GM23338 (cell line): Measurements from ENCODE around the gene TMEM256.

ENCODE experiments used
- CREB1 ChIP-seq: fragments of 250-450 bp; sonication (Bioruptor Pico); IDR thresholded peaks from 2 replicates; pipeline ENCODE4 v1.5.0; 2020; ENCODE audit warnings: low read depth, mild to moderate bottlenecking, moderate library complexity
- EZH2 ChIP-seq: fragments of 200-600 bp; sonication (generic); IDR thresholded peaks from one replicate; pipeline ENCODE4 v1.8.0; 2017; ENCODE audit warnings: antibody characterized with exemption, mild to moderate bottlenecking, low read depth; ENCODE audit not compliant: unreplicated experiment
- EZH2phosphoT487 ChIP-seq: fragments of 200-600 bp; sonication (generic); IDR thresholded peaks from one replicate; pipeline ENCODE4 v1.8.1; 2018; ENCODE audit warnings: antibody characterized with exemption; ENCODE audit not compliant: unreplicated experiment
- JUNB ChIP-seq: IDR thresholded peaks from one replicate; pipeline ENCODE4 v1.6.1; 2016; ENCODE audit warnings: antibody characterized with exemption; ENCODE audit not compliant: unreplicated experiment
- NANOG ChIP-seq: IDR thresholded peaks from 2 replicates; pipeline ENCODE4 v1.6.1; 2016; ENCODE audit warnings: antibody characterized with exemption, borderline replicate concordance
- POLR2AphosphoS5 ChIP-seq: IDR thresholded peaks from 2 replicates; pipeline ENCODE4 v1.6.1; 2016; ENCODE audit warnings: antibody characterized with exemption, low read depth
- REST ChIP-seq: IDR thresholded peaks from one replicate; pipeline ENCODE4 v1.6.1; 2018; ENCODE audit warnings: antibody characterized with exemption; ENCODE audit not compliant: unreplicated experiment
- ZNF114 ChIP-seq: fragments of 250-450 bp; sonication (Bioruptor Pico); IDR thresholded peaks from 2 replicates; pipeline ENCODE4 v1.5.0; 2020; ENCODE audit warnings: mild to moderate bottlenecking, moderate library complexity
- ZNF331 ChIP-seq: fragments of 250-450 bp; sonication (Bioruptor Pico); IDR thresholded peaks from 2 replicates; pipeline ENCODE4 v1.5.0; 2020; ENCODE audit warnings: low read depth, mild to moderate bottlenecking, moderate library complexity
- ZNF462 ChIP-seq: fragments of 250-450 bp; sonication (Bioruptor Pico); IDR thresholded peaks from 2 replicates; pipeline ENCODE4 v1.5.0; 2020; ENCODE audit warnings: mild to moderate bottlenecking, moderate library complexity
- TF ChIP-seq, protein P1 (sequence below), 2 experiments: fragments of 200-600 bp in 1 of 2; sonication (generic) in 1 of 2; conservative IDR thresholded peaks; 2 replicates each; pipeline versions ENCODE4 v1.5.1 to v1.6.1; 2016 to 2017; ENCODE audit warnings: antibody characterized with exemption in 2 of 2, low read depth in 2 of 2, mild to moderate bottlenecking in 2 of 2, moderate library complexity in 1 of 2

DNA sequence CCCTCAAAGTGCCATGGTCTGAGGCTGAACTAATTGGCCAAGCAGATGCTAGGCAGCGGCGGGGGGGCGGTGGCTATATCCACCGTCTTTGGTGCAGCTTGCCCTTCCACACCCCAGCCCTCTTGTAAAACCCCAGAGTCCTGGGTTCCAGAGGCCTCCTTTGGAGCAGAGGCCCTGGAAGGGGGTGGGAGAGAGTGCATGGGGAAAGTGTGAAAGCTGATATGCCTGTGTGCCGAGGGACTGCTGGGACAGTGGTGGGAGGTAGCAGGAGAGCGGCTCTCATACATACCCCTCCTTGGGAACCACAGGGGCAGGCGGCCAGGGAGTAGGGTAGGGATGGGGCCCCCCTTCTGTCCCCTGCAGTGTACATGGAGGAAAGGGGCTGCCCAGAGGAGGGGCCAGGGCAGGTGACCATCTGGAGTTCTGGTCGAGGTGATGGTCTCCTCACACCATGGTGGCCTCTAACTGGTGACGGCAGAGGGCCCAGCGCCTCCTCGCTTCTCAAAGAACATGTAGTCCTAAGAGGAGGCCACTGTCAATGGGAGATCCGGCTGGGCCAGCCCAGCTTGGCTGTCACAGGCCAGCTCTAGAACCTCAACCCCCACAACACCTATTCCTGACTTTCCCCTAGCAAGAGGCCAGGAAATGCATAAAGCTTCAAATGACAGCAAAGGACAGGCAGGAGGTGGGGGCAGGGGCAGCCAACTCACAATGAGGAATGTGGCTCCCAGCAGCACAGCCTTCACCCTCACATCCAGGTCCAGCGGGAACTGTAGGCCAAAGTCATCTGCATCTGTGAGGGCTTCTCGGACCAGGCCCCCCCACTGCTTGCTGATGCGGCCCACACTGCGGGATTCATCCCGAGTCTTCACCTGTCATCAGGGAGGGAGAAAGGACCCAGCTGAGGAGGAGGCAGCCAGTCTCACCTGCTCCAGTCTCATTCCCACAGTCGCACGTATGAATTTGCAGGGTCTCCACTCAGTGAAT lies 13.7 kb downstream of the TMEM256 start:
- no peak for TF ChIP-seq EZH2phosphoT487
- no peak for TF ChIP-seq ZNF331 (CRISPR knock-in tag)
- TF ChIP-seq, protein P1, sequence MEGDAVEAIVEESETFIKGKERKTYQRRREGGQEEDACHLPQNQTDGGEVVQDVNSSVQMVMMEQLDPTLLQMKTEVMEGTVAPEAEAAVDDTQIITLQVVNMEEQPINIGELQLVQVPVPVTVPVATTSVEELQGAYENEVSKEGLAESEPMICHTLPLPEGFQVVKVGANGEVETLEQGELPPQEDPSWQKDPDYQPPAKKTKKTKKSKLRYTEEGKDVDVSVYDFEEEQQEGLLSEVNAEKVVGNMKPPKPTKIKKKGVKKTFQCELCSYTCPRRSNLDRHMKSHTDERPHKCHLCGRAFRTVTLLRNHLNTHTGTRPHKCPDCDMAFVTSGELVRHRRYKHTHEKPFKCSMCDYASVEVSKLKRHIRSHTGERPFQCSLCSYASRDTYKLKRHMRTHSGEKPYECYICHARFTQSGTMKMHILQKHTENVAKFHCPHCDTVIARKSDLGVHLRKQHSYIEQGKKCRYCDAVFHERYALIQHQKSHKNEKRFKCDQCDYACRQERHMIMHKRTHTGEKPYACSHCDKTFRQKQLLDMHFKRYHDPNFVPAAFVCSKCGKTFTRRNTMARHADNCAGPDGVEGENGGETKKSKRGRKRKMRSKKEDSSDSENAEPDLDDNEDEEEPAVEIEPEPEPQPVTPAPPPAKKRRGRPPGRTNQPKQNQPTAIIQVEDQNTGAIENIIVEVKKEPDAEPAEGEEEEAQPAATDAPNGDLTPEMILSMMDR (conservative IDR thresholded peaks at IDR 0.05; ENCODE audit: low read depth in 2 of 2) = no peak
- no peak for TF ChIP-seq EZH2
- TF ChIP-seq POLR2AphosphoS5 = no peak
- no peak for TF ChIP-seq JUNB
- no peak for TF ChIP-seq CREB1 (CRISPR knock-in tag)
- no peak for TF ChIP-seq ZNF462 (CRISPR knock-in tag)
- TF ChIP-seq REST = no peak
- TF ChIP-seq ZNF114 (CRISPR knock-in tag) = no peak
- no peak for TF ChIP-seq NANOG
